PC-3 (cell line): ENCODE measurements around the gene MAP2K1. TPM values are rescaled to one million over a fixed set of nuclear protein-coding genes. Genes with fewer than 3 reads are reported as not detected.

Experiments
- ATAC-seq: fragments of 200-7000 bp; cut with Tn5 transposase; 2 replicates; pipeline ENCODE4 v1.9.1; 2020; ENCODE audit warnings: mild to moderate bottlenecking, moderate library complexity
- BruUV-seq: library from RNA; stranded (reverse); fragments of 400-500 nt; replicated peaks from 2 replicates; lab custom pipeline; 2021; lab: Mats Ljungman, UMichigan
- CTCF ChIA-PET: fragments of 300-600 bp; sonication (Branson Sonifier 250); formaldehyde crosslinking; loops from one replicate; lab custom pipeline; 2022; ENCODE audit warnings: antibody characterized with exemption; lab: Charles Lee
- POLR2A ChIA-PET: fragments of 300-600 bp; sonication (Branson Sonifier 250); formaldehyde crosslinking; loops from one replicate; lab custom pipeline; 2022; ENCODE audit warnings: antibody characterized with exemption; ENCODE audit not compliant: unreplicated experiment; lab: Charles Lee
- DNase-seq: peaks from one replicate; pipeline ENCODE4 v3.0.0-alpha.2; 2015
- H2AFZ ChIP-seq: fragments of 300-600 bp; sonication (generic); 2 replicates; pipeline ENCODE4 v1.6.0; 2016; ENCODE audit warnings: antibody characterized with exemption, low read length
- H3F3A ChIP-seq: fragments of 300-600 bp; sonication (generic); one replicate; pipeline ENCODE4 v1.6.0; 2017; ENCODE audit warnings: antibody characterized with exemption, low read length, control low read depth, mild to moderate bottlenecking; ENCODE audit not compliant: unreplicated experiment
- H3K27ac ChIP-seq: fragments of 300-600 bp; sonication (generic); 2 replicates; pipeline ENCODE4 v1.5.1; 2016; ENCODE audit warnings: mild to moderate bottlenecking, low read length
- H3K27me3 ChIP-seq: fragments of 300-600 bp; sonication (generic); 2 replicates; pipeline ENCODE4 v1.6.1; 2016; ENCODE audit warnings: low read length, mixed read lengths
- H3K36me3 ChIP-seq: fragments of 300-600 bp; sonication (generic); 2 replicates; pipeline ENCODE4 v1.6.1; 2016; ENCODE audit warnings: low read depth, mixed run types, low read length, mixed read lengths
- H3K4me1 ChIP-seq: fragments of 300-600 bp; sonication (generic); 2 replicates; pipeline ENCODE4 v1.5.1; 2016; ENCODE audit warnings: low read length; ENCODE audit not compliant: insufficient read depth
- H3K4me2 ChIP-seq: fragments of 300-600 bp; sonication (generic); 2 replicates; pipeline ENCODE4 v1.6.0; 2016; ENCODE audit warnings: low read length
- H3K4me3 ChIP-seq: fragments of 300-600 bp; sonication (generic); 2 replicates; pipeline ENCODE4 v1.5.1; 2016; ENCODE audit warnings: mild to moderate bottlenecking, low read length, mixed read lengths
- H3K79me2 ChIP-seq: fragments of 300-600 bp; sonication (generic); 2 replicates; pipeline ENCODE4 v1.6.1; 2017; ENCODE audit warnings: low read length, mixed read lengths
- H3K9ac ChIP-seq: fragments of 300-600 bp; sonication (generic); 2 replicates; pipeline ENCODE4 v1.6.0; 2016; ENCODE audit warnings: mild to moderate bottlenecking, low read length
- H3K9me2 ChIP-seq: fragments of 300-600 bp; sonication (generic); replicated peaks from 2 replicates; pipeline ENCODE4 v1.6.1; 2016; ENCODE audit warnings: mixed run types, low read length, mixed read lengths
- H3K9me3 ChIP-seq: fragments of 300-600 bp; sonication (generic); 2 replicates; pipeline ENCODE4 v1.6.1; 2016; ENCODE audit warnings: low read length, mixed read lengths
- H4K20me1 ChIP-seq: fragments of 300-600 bp; sonication (generic); 2 replicates; pipeline ENCODE4 v1.6.1; 2016; ENCODE audit warnings: low read length, mixed read lengths
- CTCF ChIP-seq: fragments of 300-600 bp; sonication (generic); conservative IDR thresholded peaks from 2 replicates; pipeline ENCODE4 v1.5.1; 2017; ENCODE audit warnings: antibody characterized with exemption, low read depth, mild to moderate bottlenecking, low read length
- EZH2 ChIP-seq: fragments of 300-600 bp; sonication (generic); IDR thresholded peaks from one replicate; pipeline ENCODE4 v1.6.1; 2017; ENCODE audit warnings: antibody characterized with exemption, mild to moderate bottlenecking, low read length; ENCODE audit not compliant: unreplicated experiment
- EZH2phosphoT487 ChIP-seq: fragments of 300-600 bp; sonication (generic); IDR thresholded peaks from 2 replicates; pipeline ENCODE4 v1.6.1; 2018; ENCODE audit warnings: mild to moderate bottlenecking, antibody characterized with exemption, low read length, borderline replicate concordance
- intact Hi-C: fragments of 100-400 bp; cut with micrococcal nuclease; formaldehyde crosslinking; loops from 2 replicates; pipeline ENCODE4 v1.9.0; 2023
- total RNA-seq: library from RNA; depleted of rRNA; stranded (reverse); fragments of >200 nt; gene quantifications from 2 replicates; pipeline ENCODE4 v1.2.3, GENCODE V29; 2014

Gene MAP2K1
- total RNA-seq, 1 experiment from 2014 or later = 35.5 TPM

DNA sequence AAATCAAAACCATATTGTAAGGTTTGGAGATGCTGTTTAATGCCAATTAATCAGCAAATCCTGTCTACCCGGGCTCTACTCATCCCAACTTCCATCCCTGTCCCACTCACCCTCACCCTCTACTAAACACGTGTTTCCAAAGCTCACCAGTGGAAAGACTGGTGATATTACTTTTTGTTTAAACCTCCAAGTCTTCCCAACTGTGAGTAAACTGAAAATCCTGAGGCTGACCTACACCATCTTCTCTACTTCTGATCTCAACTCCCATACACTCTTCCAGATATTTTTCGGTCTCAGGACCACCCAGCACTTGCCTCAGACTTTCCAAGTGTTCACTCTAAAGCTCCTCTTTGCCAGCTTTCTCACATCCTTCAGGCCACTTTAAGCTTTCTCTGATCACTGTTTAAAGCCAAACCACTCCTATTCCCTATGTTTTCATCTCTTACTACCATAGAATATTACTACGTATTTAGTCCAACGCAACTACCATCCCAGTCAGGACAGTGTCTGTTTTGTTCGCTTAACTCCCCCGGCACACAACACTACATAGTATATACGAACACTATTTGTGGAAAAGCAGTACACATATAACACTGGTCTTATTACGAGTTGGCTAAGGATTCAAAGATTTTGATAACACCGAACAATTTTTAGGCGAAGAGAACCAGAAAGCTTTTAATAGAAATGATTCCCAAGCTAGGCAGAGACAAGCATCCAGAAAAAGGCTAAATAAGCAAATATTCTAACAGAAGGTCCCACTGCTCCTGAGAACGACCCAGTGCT, 117.3 kb downstream of the MAP2K1 start:
- Histone ChIP-seq H3K27me3 (no peaks in the 10 kb centered on the region), H3K4me1 (peaks cover 13% of the 10 kb centered on the region), H3K9me3 (no peaks in the 10 kb centered on the region), H4K20me1 (peaks cover 41% of the 10 kb centered on the region), H3F3A (peaks cover 22% of the 10 kb centered on the region), H3K4me2 (peak overlapping the region; percentile 90), H2AFZ (no peak overlapping the region), H3K27ac (peak overlapping the region; percentile 89), H3K4me3 (peak overlapping the region; percentile 99), H3K36me3 (peaks cover 49% of the 10 kb centered on the region), H3K9me2 (no peaks in the 10 kb centered on the region), H3K9ac (peak overlapping the region; percentile 98), H3K79me2 (peaks cover 82% of the 10 kb centered on the region)
- no peak for ATAC-seq
- DNase-seq = no peak
- TSS peak; percentile 68 for BruUV-seq
- intact Hi-C loops = loop anchor here (10.0 kb wide), 1 partner anchor 209 kb away; the partner anchor contains the start of gene DIS3L
- CTCF ChIA-PET = no interaction called here
- TF ChIP-seq CTCF (no peak), EZH2phosphoT487 (no peak), EZH2 (no peak)
- POLR2A ChIA-PET = no interaction called here

DNA sequence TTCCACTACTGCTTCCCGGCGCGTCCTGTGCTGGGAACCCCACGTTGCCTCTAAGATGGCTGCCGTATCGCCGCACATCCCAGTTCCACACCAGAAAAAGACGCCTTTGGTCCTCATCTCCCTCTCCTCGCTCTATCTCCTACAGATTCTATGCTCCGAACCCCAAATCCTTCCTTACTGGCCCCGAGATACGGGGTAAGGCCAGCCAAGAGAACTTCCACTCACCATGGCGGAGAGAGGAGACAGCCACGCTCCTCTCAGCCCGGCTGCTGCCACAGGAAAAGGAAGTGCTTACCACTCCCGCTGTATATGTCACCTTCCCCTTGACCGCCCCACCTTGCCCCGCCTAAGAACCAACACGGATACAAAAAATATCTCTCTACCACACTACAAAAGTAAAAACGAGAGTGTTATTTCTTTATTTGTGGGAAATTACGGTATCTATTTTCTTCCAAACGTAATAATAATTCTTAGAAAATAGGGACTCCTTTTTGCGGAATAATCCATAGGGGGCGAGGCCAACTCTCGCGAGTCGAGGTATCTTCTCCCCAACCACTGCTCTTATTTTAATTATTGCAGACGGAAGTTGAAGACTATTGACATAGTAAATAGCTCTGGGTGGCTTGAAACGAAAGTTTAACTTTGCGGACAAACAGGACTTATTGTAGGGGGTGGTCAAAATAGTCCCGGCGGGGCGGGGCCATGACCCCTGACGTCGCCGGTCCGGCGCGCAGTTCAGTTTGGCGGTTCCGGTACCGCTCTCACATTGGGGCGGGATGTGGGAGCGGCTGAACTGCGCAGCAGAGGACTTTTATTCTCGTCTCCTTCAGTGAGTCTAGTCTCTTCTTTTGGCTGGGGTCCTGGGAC, 118.1 kb downstream of the MAP2K1 start, which contains the start of the genes RPL4 and ZWILCH:
TSS of gene RPL4 (minus strand) at position 293 of the 867 bp plus-strand sequence. CDS start at position 228, 65 bp downstream.
TSS of gene ZWILCH (plus strand) at position 764 of the 867 bp plus-strand sequence. CDS start at position 777, 13 bp downstream.
- ChIA-PET CTCF (no interaction called here), POLR2A (no interaction called here)
- DNase-seq = peak; percentile 75
- Histone ChIP-seq H3K27me3 (no peaks in the 10 kb centered on the region), H3K36me3 (peaks cover 45% of the 10 kb centered on the region), H3K9me3 (no peaks in the 10 kb centered on the region), H2AFZ (peak within 1 kb of the TSS; percentile 94), H3K27ac (peak within 1 kb of the TSS; percentile 89), H3K9me2 (no peaks in the 10 kb centered on the region), H3K4me2 (peak within 1 kb of the TSS; percentile 90), H3K79me2 (peaks cover 82% of the 10 kb centered on the region), H3F3A (peaks cover 20% of the 10 kb centered on the region), H3K4me1 (peaks cover 13% of the 10 kb centered on the region), H3K9ac (peak within 1 kb of the TSS; percentile 98), H3K4me3 (peak within 1 kb of the TSS; percentile 99), H4K20me1 (peaks cover 41% of the 10 kb centered on the region)
- intact Hi-C loops = loop anchor here (10.0 kb wide), 1 partner anchor 210 kb away; the partner anchor contains the start of gene DIS3L
- TF ChIP-seq EZH2phosphoT487 (no peak), CTCF (no peak), EZH2 (no peak)
- BruUV-seq = no TSS peak
- ATAC-seq = peak; percentile 85
